ES-I3 (cell line): ENCODE results near the gene DNAJC16.

Experiments used
- H3K36me3 ChIP-seq: 2 replicates; pipeline ENCODE4 v1.6.1; 2013; ENCODE audit warnings: mild to moderate bottlenecking, low read length, control low read depth, moderate library complexity; ENCODE audit not compliant: insufficient read depth
- H3K4me1 ChIP-seq: 2 replicates; pipeline ENCODE4 v1.6.1; 2013; ENCODE audit warnings: mild to moderate bottlenecking, control low read depth, low read length; ENCODE audit not compliant: insufficient read depth
- H3K9ac ChIP-seq: 2 replicates; pipeline ENCODE4 v1.6.1; 2013; ENCODE audit warnings: low read depth, mild to moderate bottlenecking, low read length, moderate library complexity
- H3K9me3 ChIP-seq: 2 replicates; pipeline ENCODE4 v1.6.1; 2013; ENCODE audit warnings: mild to moderate bottlenecking, low read length, moderate library complexity; ENCODE audit not compliant: control insufficient read depth, insufficient read depth

The DNAJC16 gene

GRCh38 chr1:15573477-15573876 is 46.8 kb downstream of the DNAJC16 start:
- Histone ChIP-seq H3K9ac (no peak overlapping the region), H3K9me3 (no peaks in the 10 kb centered on the region), H3K36me3 (peaks cover 3% of the 10 kb centered on the region), H3K4me1 (no peaks in the 10 kb centered on the region)

- no peak overlapping the region for H3K9ac ChIP-seq
- peaks cover 3% of the 10 kb centered on the region; the same call in 1 of the 2 replicates for H3K4me1 ChIP-seq
- H3K36me3 ChIP-seq = no peaks in the 10 kb centered on the region; the same call in 1 of the 2 replicates
- no peaks in the 10 kb centered on the region for H3K9me3 ChIP-seq
These were observed 48.1 kb downstream of the DNAJC16 start for GRCh38 chr1:15574741-15575140.

GRCh38 chr1:15575549-15576150 is 49.0 kb downstream of the DNAJC16 start:
- no peak overlapping the region for H3K9ac ChIP-seq
- H3K4me1 ChIP-seq = peaks cover 3% of the 10 kb centered on the region; the same call in 1 of the 2 replicates
- no peaks in the 10 kb centered on the region; the same call in 1 of the 2 replicates for H3K36me3 ChIP-seq
- H3K9me3 ChIP-seq = no peaks in the 10 kb centered on the region

GRCh38 chr1:15577691-15578090 is 51.0 kb downstream of the DNAJC16 start:
- Histone ChIP-seq H3K4me1 (peaks cover 3% of the 10 kb centered on the region; the same call in 1 of the 2 replicates), H3K9ac (no peak overlapping the region), H3K9me3 (no peaks in the 10 kb centered on the region), H3K36me3 (no peaks in the 10 kb centered on the region)

- Histone ChIP-seq H3K4me1 (peaks cover 3% of the 10 kb centered on the region; the same call in 1 of the 2 replicates), H3K9ac (no peak overlapping the region), H3K36me3 (no peaks in the 10 kb centered on the region), H3K9me3 (no peaks in the 10 kb centered on the region)
These were observed 52.5 kb downstream of the DNAJC16 start for GRCh38 chr1:15578921-15579682.

- no peaks in the 10 kb centered on the region for H3K36me3 ChIP-seq
- no peak overlapping the region for H3K9ac ChIP-seq
- H3K9me3 ChIP-seq = no peaks in the 10 kb centered on the region
- peaks cover 3% of the 10 kb centered on the region; the same call in 1 of the 2 replicates for H3K4me1 ChIP-seq
These were observed 53.0 kb downstream of the DNAJC16 start for GRCh38 chr1:15579683-15580047.

- Histone ChIP-seq H3K4me1 (peaks cover 3% of the 10 kb centered on the region; the same call in 1 of the 2 replicates), H3K9ac (no peak overlapping the region), H3K9me3 (peaks cover 2% of the 10 kb centered on the region; the same call in 1 of the 2 replicates), H3K36me3 (peaks cover 2% of the 10 kb centered on the region; the same call in 1 of the 2 replicates)
These were observed 56.5 kb downstream of the DNAJC16 start for GRCh38 chr1:15583016-15583706.

- H3K9me3 ChIP-seq = peaks cover 3% of the 10 kb centered on the region; the same call in 1 of the 2 replicates
- H3K36me3 ChIP-seq = peaks cover 3% of the 10 kb centered on the region; the same call in 1 of the 2 replicates
- H3K9ac ChIP-seq = peak within 1 kb of the TSS; percentile 90
- no peaks in the 10 kb centered on the region for H3K4me1 ChIP-seq
These were observed 58.1 kb downstream of the DNAJC16 start, which contains the start of gene AGMAT for GRCh38 chr1:15584489-15585363. AGMAT (minus strand) TSS chr1:15585051; CDS start chr1:15584967, 84 bp downstream.

GRCh38 chr1:15592285-15592684 is 65.6 kb downstream of the DNAJC16 start:
- H3K36me3 ChIP-seq = peaks cover 3% of the 10 kb centered on the region; the same call in 1 of the 2 replicates
- H3K9ac ChIP-seq = no peak overlapping the region
- peaks cover 3% of the 10 kb centered on the region; the same call in 1 of the 2 replicates for H3K9me3 ChIP-seq
- H3K4me1 ChIP-seq = no peaks in the 10 kb centered on the region

GRCh38 chr1:15595809-15596617 is 69.4 kb downstream of the DNAJC16 start:
- H3K36me3 ChIP-seq = no peaks in the 10 kb centered on the region
- H3K4me1 ChIP-seq = no peaks in the 10 kb centered on the region
- H3K9me3 ChIP-seq = no peaks in the 10 kb centered on the region

GRCh38 chr1:15598436-15598835 is 71.8 kb downstream of the DNAJC16 start:
- Histone ChIP-seq H3K4me1 (no peaks in the 10 kb centered on the region), H3K9me3 (no peaks in the 10 kb centered on the region), H3K36me3 (no peaks in the 10 kb centered on the region), H3K9ac (no peak overlapping the region)

More at GRCh38 chr1:15595809-15596617, 69.4 kb downstream of the DNAJC16 start:
- H3K9ac ChIP-seq = no peak overlapping the region

- H3K36me3 ChIP-seq = no peaks in the 10 kb centered on the region
- no peaks in the 10 kb centered on the region for H3K9me3 ChIP-seq
- peak overlapping the region; percentile 75 for H3K9ac ChIP-seq
- H3K4me1 ChIP-seq = no peaks in the 10 kb centered on the region
These were observed 76.7 kb downstream of the DNAJC16 start for GRCh38 chr1:15603050-15603965.
